HepG2 (cell line): ENCODE measurements around the gene HKDC1. TPM values are rescaled to one million over a fixed set of nuclear protein-coding genes. Genes with fewer than 3 reads are reported as not detected.

Experiments
- ATAC-seq: fragments of 200-7000 bp; cut with Tn5 transposase; 3 replicates; pipeline ENCODE4 v1.9.1; 2020; ENCODE audit warnings: mild to moderate bottlenecking, moderate library complexity
- BruUV-seq: library from RNA; stranded (reverse); fragments of 400-500 nt; replicated peaks from 2 replicates; lab custom pipeline; 2021; lab: Mats Ljungman, UMichigan
- CTCF ChIA-PET: fragments of 300-600 bp; formaldehyde crosslinking; extraction: SDS; loops from one replicate; lab custom pipeline; 2021; ENCODE audit warnings: low total read pairs, inconsistent platforms, low intra/inter-chr PET ratio; lab: Yijun Ruan, JAX
- POLR2A ChIA-PET: fragments of 350-600 bp; sonication (Branson Sonifier 250); formaldehyde crosslinking; loops from one replicate; lab custom pipeline; 2020; ENCODE audit warnings: antibody characterized with exemption, inconsistent platforms; lab: Yijun Ruan, JAX
- DNase-seq: peaks from one replicate; pipeline ENCODE4 v3.0.0-alpha.2; 2015; ENCODE audit warnings: low spot score
- FAIRE-seq: peaks from 3 replicates; lab custom pipeline; 2011; peaks lifted over from hg19 to GRCh38; lab: Jason Lieb, UNC
- H2AFZ ChIP-seq: one replicate; pipeline ENCODE4 v1.6.1; 2011; ENCODE audit warnings: low read length, inconsistent platforms
- H3K27ac ChIP-seq: fragments of 300-600 bp; 3 replicates; pipeline ENCODE4 v1.8.0; 2011; ENCODE audit warnings: mixed run types, mild to moderate bottlenecking, mixed read lengths, low read length, inconsistent platforms; ENCODE audit not compliant: insufficient read depth; ENCODE audit errors: extremely low read length
- H3K27me3 ChIP-seq, 2 experiments: fragments of 200-600 bp in 1 of 2; 2 replicates in 1 of 2; 3 replicates in 1 of 2; pipeline versions ENCODE4 v1.6.0 to v1.8.0; 2011; ENCODE audit warnings: low read length in 2 of 2, mild to moderate bottlenecking in 2 of 2, moderate library complexity in 2 of 2, inconsistent platforms in 1 of 2; ENCODE audit not compliant: insufficient read depth in 2 of 2, control insufficient read depth in 1 of 2
- H3K36me3 ChIP-seq, 2 experiments: fragments of 200-600 bp in 1 of 2; replicated peaks in 1 of 2; 2 replicates in 1 of 2; 3 replicates in 1 of 2; pipeline versions ENCODE4 v1.5.1 to v1.8.0; 2011; ENCODE audit warnings: low read length in 2 of 2, inconsistent platforms in 1 of 2; ENCODE audit not compliant: insufficient read depth in 2 of 2, control insufficient read depth in 1 of 2
- H3K4me1 ChIP-seq: 2 replicates; pipeline ENCODE4 v1.5.1; 2012; ENCODE audit warnings: low read length, inconsistent platforms; ENCODE audit not compliant: insufficient read depth
- H3K4me2 ChIP-seq: 2 replicates; pipeline ENCODE4 v1.6.0; 2011; ENCODE audit warnings: low read depth, low read length, inconsistent platforms
- H3K4me3 ChIP-seq, 3 experiments: fragments of 200-600 bp in 1 of 3; sonication (generic), shearing (Covaris generic) in 1 of 3; replicated peaks in 1 of 3; 2 replicates each; pipeline ENCODE4 v1.5.1; 2011 to 2016; ENCODE audit warnings: low read length in 3 of 3, inconsistent platforms in 2 of 3, low read depth in 2 of 3, mild to moderate bottlenecking in 2 of 3, control low read depth in 1 of 3, mixed read lengths in 1 of 3; ENCODE audit not compliant: insufficient read depth in 1 of 3
- H3K79me2 ChIP-seq: one replicate; pipeline ENCODE4 v1.6.1; 2011; ENCODE audit warnings: low read length, inconsistent platforms; ENCODE audit not compliant: insufficient read depth
- H3K9ac ChIP-seq: 2 replicates; pipeline ENCODE4 v1.6.0; 2011; ENCODE audit warnings: mild to moderate bottlenecking, low read depth, low read length, inconsistent platforms; ENCODE audit not compliant: insufficient read depth
- H3K9me3 ChIP-seq: 2 replicates; pipeline ENCODE4 v1.5.1; 2012; ENCODE audit warnings: mild to moderate bottlenecking, low read length
- H4K20me1 ChIP-seq: 2 replicates; pipeline ENCODE4 v1.6.0; 2011; ENCODE audit warnings: inconsistent platforms, mild to moderate bottlenecking, low read length, moderate library complexity; ENCODE audit not compliant: insufficient read depth
- IKZF5 ChIP-seq: IDR thresholded peaks from 2 replicates; pipeline ENCODE4 v1.6.1; 2018; ENCODE audit warnings: missing genetic modification reagents, mild to moderate bottlenecking, missing compliant biosample characterization
- IRF2 ChIP-seq: IDR thresholded peaks from 2 replicates; pipeline ENCODE4 v1.6.1; 2018; ENCODE audit warnings: missing genetic modification reagents, missing compliant biosample characterization
- MXD4 ChIP-seq: IDR thresholded peaks from 2 replicates; pipeline ENCODE4 v1.6.1; 2016; ENCODE audit warnings: mild to moderate bottlenecking, missing biosample characterization, missing genetic modification reagents
- PRDM4 ChIP-seq: sonication (generic); formaldehyde crosslinking; IDR thresholded peaks from 2 replicates; pipeline ENCODE4 v1.9.0; 2021; ENCODE audit warnings: missing genetic modification reagents, borderline replicate concordance
- PRPF4 ChIP-seq: fragments of 200-400 bp; formaldehyde crosslinking; IDR thresholded peaks from 2 replicates; pipeline ENCODE4 v1.6.1; 2016; ENCODE audit warnings: low read length, low read depth; ENCODE audit not compliant: poor library complexity, severe bottlenecking
- RBM39 ChIP-seq: fragments of 200-400 bp; formaldehyde crosslinking; IDR thresholded peaks from one replicate; pipeline ENCODE4 v1.6.1; 2018; ENCODE audit warnings: antibody characterized with exemption, mild to moderate bottlenecking, low read depth, low read length; ENCODE audit not compliant: poor library complexity, severe bottlenecking
- ZNF253 ChIP-seq: sonication (generic); formaldehyde crosslinking; IDR thresholded peaks from 2 replicates; pipeline ENCODE4 v1.8.0; 2022; ENCODE audit warnings: mild to moderate bottlenecking, missing genetic modification reagents, borderline replicate concordance
- ZNF256 ChIP-seq: sonication (generic); formaldehyde crosslinking; conservative IDR thresholded peaks from 2 replicates; pipeline ENCODE4 v1.4.0; 2020; ENCODE audit warnings: missing genetic modification reagents
- ZNF33A ChIP-seq: sonication (generic); formaldehyde crosslinking; IDR thresholded peaks from 2 replicates; pipeline ENCODE4 v1.5.1; 2020; ENCODE audit warnings: missing genetic modification reagents, mild to moderate bottlenecking, moderate library complexity, borderline replicate concordance
- ZNF691 ChIP-seq: sonication (generic); formaldehyde crosslinking; IDR thresholded peaks from 2 replicates; pipeline ENCODE4 v1.4.0; 2020; ENCODE audit warnings: missing genetic modification reagents, low read depth, mild to moderate bottlenecking, borderline replicate concordance
- ZNF7 ChIP-seq: IDR thresholded peaks from 2 replicates; pipeline ENCODE4 v1.6.1; 2016; ENCODE audit warnings: missing biosample characterization, missing genetic modification reagents
- WGBS: methylation state at CpG from one replicate; pipeline ENCODE4 v1.1.6; 2017; ENCODE audit warnings: low lambda C conversion rate; 5-methylcytosine and 5-hydroxymethylcytosine counted together
- in situ Hi-C: cut with HindIII; loops from 2 replicates; pipeline ENCODE4 v1.10.0; 2017; ENCODE audit warnings: low pct_unique_long_range_greater_than_20kb; ENCODE audit not compliant: extremely low pct_ligation_motif_present
- intact Hi-C: fragments of 100-400 bp; cut with micrococcal nuclease; formaldehyde crosslinking; loops from one replicate; pipeline ENCODE4 v1.10.0; 2022; ENCODE audit not compliant: unreplicated experiment
- polyA plus RNA-seq, 8 experiments: library from polyadenylated mRNA; depleted of rRNA in 3 of 8; stranded (reverse) in 7 of 8; unstranded in 1 of 8; fragments of >200 nt; fragmentation: Illumina TruSeq in 4 of 8; extraction: Trizol in 4 of 8; gene quantifications; 2 replicates each; pipeline versions ENCODE4 v1.2.1 to v1.2.3, GENCODE V29; 2011 to 2016; ENCODE audit warnings: low read depth in 4 of 8, missing spikeins in 1 of 8, mixed read lengths in 1 of 8; ENCODE audit not compliant: insufficient read depth in 1 of 8
- total RNA-seq, 5 experiments: library from RNA; depleted of rRNA; stranded (reverse); fragments of >200 nt; fragmentation: Illumina TruSeq; extraction: Trizol; gene quantifications; 2 replicates each; pipeline ENCODE4 v1.2.3, GENCODE V29; 2016; ENCODE audit warnings: low read depth in 1 of 5

Gene HKDC1
- total and polyA plus RNA-seq, 2 of the 13 experiments (the other 11 are each of a cell fraction or from before 2014, with no cell fraction given), result 8.1 to 12.4 TPM

- Histone ChIP-seq H3K9ac (no peak overlapping the region), H3K36me3 (peaks cover 2 to 10% of the 10 kb centered on the region in 2 experiments; a peak in 3 of 5 replicates), H3K27ac (no peak overlapping the region), H3K4me3 (no peak overlapping the region), H4K20me1 (no peaks in the 10 kb centered on the region), H3K4me1 (no peaks in the 10 kb centered on the region), H3K27me3 (no peaks in the 10 kb centered on the region), H3K4me2 (no peak overlapping the region), H3K9me3 (no peaks in the 10 kb centered on the region), H2AFZ (no peak overlapping the region), H3K79me2 (no peaks in the 10 kb centered on the region)
- TF ChIP-seq PRDM4 (CRISPR knock-in tag), result no peak
- no peak for TF ChIP-seq PRPF4
- no peak for TF ChIP-seq IKZF5
- no peak for TF ChIP-seq ZNF256
- TF ChIP-seq MXD4, result no peak
- TF ChIP-seq RBM39, result no peak
- TF ChIP-seq ZNF691 (CRISPR knock-in tag), result no peak
- no peak for TF ChIP-seq IRF2 (CRISPR knock-in tag)
- TF ChIP-seq ZNF7 (CRISPR knock-in tag), result no peak
- no peak for TF ChIP-seq ZNF253 (CRISPR knock-in tag)
- TF ChIP-seq ZNF33A (CRISPR knock-in tag), result no peak
- intact Hi-C loops, result no loop called here
- ChIA-PET CTCF (interaction anchor here (0.6 kb wide), 1 partner anchor 13 kb away, joined by 4 read pairs; no protein-coding TSS in a partner anchor), POLR2A (no interaction called here)
- in situ Hi-C loops, result no loop called here
- BruUV-seq, result no TSS peak
- WGBS, result 95% methylated on average over 3 of the region's 3 CpGs
- FAIRE-seq, result no peak
- DNase-seq, result no peak
- ATAC-seq, result no peak
Measured at GRCh38 chr10:69262292-69262751, 42.2 kb downstream of the HKDC1 start.
